Activated T-helper 2 cell treated with anti-CD3 and anti-CD28 coated beads, Interferon-gamma antibody, Interleukin-2, Interleukin-4, amounts not matched to agents 10 μg/mL and 5 μg/mL and 100 μg/mL, durations not matched to agents 14 hours and 24 hours and 36 hours (primary cell): ENCODE measurements around the gene CYP46A1. TPM values are rescaled to one million over a fixed set of nuclear protein-coding genes. Genes with fewer than 3 reads are reported as not detected.

Experiments
- DNase-seq: peaks from one replicate; pipeline ENCODE4 v3.0.0; 2021; ENCODE audit warnings: low spot score
- H3K27ac Mint-ChIP-seq: one replicate; pipeline ENCODE4 v1.8.0; 2021; ENCODE audit warnings: mixed read lengths
- H3K27me3 Mint-ChIP-seq: one replicate; pipeline ENCODE4 v1.8.0; 2021; ENCODE audit warnings: low read depth, mixed read lengths
- H3K36me3 Mint-ChIP-seq: one replicate; pipeline ENCODE4 v1.8.0; 2021; ENCODE audit warnings: low read depth, mixed read lengths
- H3K4me1 Mint-ChIP-seq: one replicate; pipeline ENCODE4 v1.8.0; 2021; ENCODE audit warnings: low read depth, mixed read lengths
- H3K4me3 Mint-ChIP-seq: one replicate; pipeline ENCODE4 v1.8.0; 2021; ENCODE audit warnings: low read depth, mild to moderate bottlenecking, moderate library complexity, mixed read lengths
- H3K9me3 Mint-ChIP-seq: one replicate; pipeline ENCODE4 v1.8.0; 2021; ENCODE audit warnings: mixed read lengths
- intact Hi-C: fragments of 100-400 bp; cut with micrococcal nuclease; formaldehyde crosslinking; loops from one replicate; pipeline ENCODE4 v1.15.1; 2023
- total RNA-seq: library from RNA; stranded (reverse); gene quantifications from 2 replicates; pipeline ENCODE4 v1.2.3, GENCODE V29; 2022

Gene CYP46A1
- total RNA-seq, 1 donor from 2014 or later = not detected

DNA sequence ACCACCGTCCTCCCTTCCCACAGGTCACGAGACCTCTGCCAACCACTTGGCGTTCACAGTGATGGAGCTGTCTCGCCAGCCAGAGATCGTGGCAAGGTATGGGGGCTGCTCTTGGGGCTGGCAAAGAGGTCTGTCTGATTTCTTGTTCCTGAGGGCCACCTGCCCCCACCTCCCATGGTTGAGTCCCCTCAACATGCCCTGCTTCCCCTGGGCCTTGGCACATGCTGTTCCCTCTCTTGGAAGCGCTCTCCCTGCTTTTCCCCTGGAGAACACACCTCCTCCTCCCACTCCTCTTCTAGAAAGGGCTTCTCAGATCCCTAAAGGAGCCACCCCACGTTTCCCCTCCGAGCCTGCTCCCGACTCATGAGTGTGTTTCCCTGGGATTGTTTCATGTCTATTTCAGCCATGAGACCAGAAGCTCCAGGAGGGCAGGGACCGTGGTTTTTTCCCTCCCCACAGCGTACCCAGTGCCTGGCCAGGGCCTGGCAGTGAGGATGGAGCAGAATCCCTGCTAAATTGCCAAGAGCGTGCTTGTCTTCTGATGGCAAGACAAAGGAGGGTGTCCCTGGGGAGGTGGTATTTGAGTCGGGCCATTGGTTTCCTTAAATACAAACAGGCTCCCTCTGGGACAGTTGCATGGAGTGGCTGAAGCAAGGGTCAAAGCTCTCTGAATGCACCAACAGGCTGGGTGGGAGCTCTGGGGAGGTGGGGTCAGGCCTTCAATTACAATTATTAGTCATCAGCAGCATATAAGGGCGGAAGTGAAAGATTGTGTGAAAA lies 34.1 kb downstream of the CYP46A1 start:
- intact Hi-C loops = no loop called here
- Mint-ChIP-seq H3K36me3 (no peaks in the 10 kb centered on the region), H3K4me1 (no peaks in the 10 kb centered on the region), H3K4me3 (no peak overlapping the region), H3K9me3 (no peaks in the 10 kb centered on the region), H3K27me3 (peaks cover 4% of the 10 kb centered on the region), H3K27ac (no peak overlapping the region)
- DNase-seq = no peak

DNA sequence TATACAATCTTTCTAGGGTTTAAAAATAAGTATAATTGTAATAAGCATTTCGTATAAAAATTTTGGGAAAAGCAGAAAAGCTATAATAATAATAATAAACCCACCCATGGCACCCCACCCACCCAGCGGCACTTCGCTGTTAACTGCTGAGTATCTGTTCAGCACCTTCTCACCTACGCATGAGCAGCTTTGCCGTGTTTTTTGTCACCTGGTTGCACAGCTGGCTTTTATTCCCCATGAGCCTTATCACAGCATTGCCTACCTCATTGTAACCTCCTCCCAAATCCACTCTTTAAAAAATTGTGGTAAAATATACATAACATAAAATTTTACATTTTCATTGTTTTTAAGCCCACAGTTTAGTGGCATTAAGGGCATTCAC lies 34.7 kb downstream of the CYP46A1 start:
- H3K27ac Mint-ChIP-seq = no peak overlapping the region
- intact Hi-C loops = no loop called here
- no peak overlapping the region for H3K4me3 Mint-ChIP-seq
- H3K4me1 Mint-ChIP-seq = no peaks in the 10 kb centered on the region
- no peaks in the 10 kb centered on the region for H3K9me3 Mint-ChIP-seq
- H3K27me3 Mint-ChIP-seq = peaks cover 3% of the 10 kb centered on the region
- no peak for DNase-seq
- H3K36me3 Mint-ChIP-seq = no peaks in the 10 kb centered on the region

DNA sequence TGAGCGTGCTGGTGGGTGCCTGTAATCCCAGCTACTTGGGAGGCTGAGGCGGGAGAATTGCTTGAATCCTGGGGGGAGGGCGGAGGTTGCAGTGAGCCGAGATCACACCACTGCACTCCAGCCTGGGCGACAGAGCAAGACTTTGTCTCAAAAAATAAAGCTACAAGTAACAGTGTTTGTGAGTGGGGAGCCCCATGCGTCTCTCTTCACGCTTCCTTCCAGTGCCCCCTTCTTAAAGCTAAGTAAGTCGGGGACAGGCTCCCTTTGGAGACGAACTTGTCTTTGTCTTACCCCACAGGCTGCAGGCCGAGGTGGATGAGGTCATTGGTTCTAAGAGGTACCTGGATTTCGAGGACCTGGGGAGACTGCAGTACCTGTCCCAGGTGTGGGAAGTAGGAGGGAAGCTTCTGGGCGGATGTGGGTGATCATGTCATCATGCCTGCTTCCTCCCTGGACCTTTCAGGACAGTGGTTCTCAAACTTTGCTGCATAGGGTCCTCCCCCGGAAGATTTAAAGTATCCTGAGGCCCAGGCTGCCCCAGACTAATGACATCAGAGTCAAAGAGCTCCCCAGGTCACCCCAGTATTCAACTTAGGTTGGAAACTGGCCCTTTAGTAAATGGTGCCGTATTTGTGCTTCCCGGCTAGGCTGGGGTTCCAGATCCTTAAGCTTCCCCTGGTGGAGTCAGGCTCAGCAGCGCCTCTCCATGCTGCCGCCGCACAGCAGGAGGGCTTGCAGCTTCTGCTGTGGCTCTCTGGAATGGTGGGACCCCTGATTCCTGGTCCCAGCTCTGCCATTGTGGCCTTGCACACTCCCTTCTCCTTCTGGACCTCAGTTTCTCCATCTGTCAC lies 37.1 kb downstream of the CYP46A1 start:
- no peaks in the 10 kb centered on the region for H3K9me3 Mint-ChIP-seq
- peaks cover 7% of the 10 kb centered on the region for H3K27me3 Mint-ChIP-seq
- H3K4me3 Mint-ChIP-seq = no peak overlapping the region
- no peaks in the 10 kb centered on the region for H3K4me1 Mint-ChIP-seq
- H3K36me3 Mint-ChIP-seq = no peaks in the 10 kb centered on the region
- DNase-seq = no peak
- intact Hi-C loops = no loop called here
- no peak overlapping the region for H3K27ac Mint-ChIP-seq

DNA sequence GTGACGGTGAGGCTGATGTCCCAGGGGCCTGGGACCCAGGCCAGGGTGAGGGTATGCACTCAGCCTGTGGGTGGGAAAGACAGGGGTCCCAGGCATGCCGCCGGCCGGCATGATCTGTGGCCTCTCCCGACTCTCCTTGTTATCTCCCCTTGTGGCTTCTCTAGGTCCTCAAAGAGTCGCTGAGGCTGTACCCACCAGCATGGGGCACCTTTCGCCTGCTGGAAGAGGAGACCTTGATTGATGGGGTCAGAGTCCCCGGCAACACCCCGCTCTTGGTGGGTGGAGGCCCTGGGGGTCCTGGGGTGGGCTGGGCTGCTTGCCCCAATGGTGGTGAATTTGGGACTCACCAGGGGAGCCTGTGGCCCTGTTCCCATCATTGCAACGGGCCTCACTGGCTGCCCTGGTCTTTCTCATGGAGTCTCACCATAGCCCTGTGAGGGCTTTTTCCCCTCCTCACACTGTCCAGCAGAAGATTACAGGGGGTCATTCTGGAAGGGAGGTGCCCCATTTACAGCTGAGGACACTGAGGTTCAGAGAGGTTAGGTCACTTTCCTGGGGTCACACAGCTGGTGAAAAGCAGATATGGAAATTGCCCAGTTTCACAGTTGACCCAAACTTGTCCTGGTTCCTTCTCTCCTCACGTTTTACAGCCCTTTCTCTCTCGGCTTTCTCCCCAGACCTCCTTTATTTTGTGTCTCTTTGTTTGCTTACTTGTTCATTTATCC lies 37.9 kb downstream of the CYP46A1 start:
- Mint-ChIP-seq H3K4me1 (no peaks in the 10 kb centered on the region), H3K27ac (no peak overlapping the region), H3K36me3 (no peaks in the 10 kb centered on the region), H3K4me3 (no peak overlapping the region), H3K27me3 (peaks cover 8% of the 10 kb centered on the region), H3K9me3 (no peaks in the 10 kb centered on the region)
- DNase-seq = no peak
- intact Hi-C loops = no loop called here

DNA sequence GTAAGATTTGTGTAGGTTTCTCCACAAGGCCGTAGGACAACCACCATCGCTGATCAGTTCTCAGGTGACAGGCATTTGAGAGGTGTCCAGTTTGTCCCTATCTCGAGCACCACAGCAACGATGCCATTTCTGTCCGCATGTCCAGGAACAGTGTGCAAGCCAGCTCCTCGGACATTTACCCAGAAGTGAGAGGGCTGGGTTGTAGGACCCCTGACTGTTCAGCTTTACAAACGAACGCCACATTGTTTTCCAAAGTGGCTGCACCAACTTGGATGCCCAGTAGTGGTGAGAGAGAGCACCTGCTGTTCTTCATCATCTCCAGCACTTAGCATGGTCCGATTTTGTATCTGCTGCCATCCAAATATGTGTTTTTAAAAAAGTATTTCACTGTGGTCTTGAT lies 38.6 kb downstream of the CYP46A1 start:
- Mint-ChIP-seq H3K27me3 (peaks cover 8% of the 10 kb centered on the region), H3K27ac (no peak overlapping the region), H3K4me1 (no peaks in the 10 kb centered on the region), H3K9me3 (no peaks in the 10 kb centered on the region), H3K36me3 (no peaks in the 10 kb centered on the region), H3K4me3 (no peak overlapping the region)
- intact Hi-C loops = no loop called here
- no peak for DNase-seq

DNA sequence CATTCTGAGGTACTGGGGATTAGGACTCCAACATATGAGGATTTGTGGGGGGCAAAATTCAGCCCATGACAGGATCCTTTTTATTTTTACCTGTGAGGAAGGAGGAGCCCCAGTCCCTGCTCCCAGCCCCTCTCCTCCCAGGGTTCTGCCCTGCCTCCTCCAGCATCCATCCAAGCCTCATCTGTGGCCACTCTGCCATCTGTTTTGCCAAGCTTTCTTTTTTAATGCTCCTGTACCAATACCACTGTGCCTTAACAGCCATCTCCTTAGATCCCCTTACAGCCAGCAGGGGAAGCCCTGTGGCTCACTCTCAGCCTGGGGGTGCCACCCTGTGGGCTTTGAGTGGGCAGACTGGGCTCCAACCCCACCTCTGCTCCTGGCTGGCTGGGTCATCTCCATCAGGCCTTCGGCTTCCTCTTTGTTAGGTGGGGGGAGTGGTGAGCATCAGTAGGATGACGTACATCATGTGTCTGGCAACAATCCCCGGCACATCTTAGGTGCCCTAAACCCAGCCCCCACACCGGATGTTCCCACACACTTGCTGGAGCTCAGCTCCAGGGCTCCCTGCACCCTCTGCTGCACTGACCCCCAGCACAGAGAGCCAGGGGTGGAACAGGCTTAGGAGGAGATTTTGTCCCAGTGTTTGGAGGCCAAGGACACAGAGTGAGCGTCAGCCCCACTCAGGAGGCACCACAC lies 40.2 kb downstream of the CYP46A1 start:
- Mint-ChIP-seq H3K9me3 (no peaks in the 10 kb centered on the region), H3K27me3 (peaks cover 10% of the 10 kb centered on the region), H3K27ac (no peak overlapping the region), H3K4me3 (no peak overlapping the region), H3K36me3 (no peaks in the 10 kb centered on the region), H3K4me1 (no peaks in the 10 kb centered on the region)
- intact Hi-C loops = no loop called here
- no peak for DNase-seq

DNA sequence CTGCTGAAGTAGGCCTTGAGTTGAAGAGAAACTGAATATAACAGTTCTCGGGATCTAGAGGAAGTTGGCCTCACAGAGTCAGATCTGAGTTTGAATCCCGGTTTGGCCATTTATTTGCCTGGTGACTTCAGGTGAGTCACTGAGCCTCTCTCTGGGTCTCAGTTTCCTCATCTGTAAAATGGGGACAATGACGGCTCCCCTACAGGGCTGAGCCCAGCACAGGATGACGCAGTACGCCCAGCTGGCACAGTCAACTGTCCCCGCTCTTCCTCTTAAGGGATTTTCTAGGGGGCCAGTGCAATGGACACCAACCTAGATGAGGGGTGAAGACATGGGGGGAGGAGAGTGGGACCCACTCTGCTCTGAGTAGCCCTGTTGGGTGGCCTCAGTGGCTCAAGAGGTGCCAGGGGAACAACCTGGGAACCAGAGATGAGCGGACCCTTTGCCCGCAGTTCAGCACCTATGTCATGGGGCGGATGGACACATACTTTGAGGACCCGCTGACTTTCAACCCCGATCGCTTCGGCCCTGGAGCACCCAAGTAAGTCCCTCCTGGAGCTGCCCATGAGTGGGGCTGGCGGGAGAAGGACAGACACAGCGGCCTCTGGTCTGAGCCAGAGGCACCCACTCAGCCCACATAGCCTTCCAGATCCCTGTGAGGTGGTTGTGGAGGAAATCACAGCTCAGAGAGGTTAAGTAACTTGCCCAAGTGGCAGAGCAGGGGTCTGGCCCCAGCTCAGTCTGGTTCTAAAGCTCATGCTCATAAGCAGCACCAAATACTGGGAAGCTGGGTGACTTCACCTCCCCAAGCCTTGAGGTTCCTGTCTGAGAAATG lies 41.1 kb downstream of the CYP46A1 start:
- H3K27me3 Mint-ChIP-seq = peaks cover 10% of the 10 kb centered on the region
- no peak overlapping the region for H3K4me3 Mint-ChIP-seq
- DNase-seq = no peak
- H3K9me3 Mint-ChIP-seq = no peaks in the 10 kb centered on the region
- H3K36me3 Mint-ChIP-seq = no peaks in the 10 kb centered on the region
- intact Hi-C loops = no loop called here
- no peaks in the 10 kb centered on the region for H3K4me1 Mint-ChIP-seq
- no peak overlapping the region for H3K27ac Mint-ChIP-seq

DNA sequence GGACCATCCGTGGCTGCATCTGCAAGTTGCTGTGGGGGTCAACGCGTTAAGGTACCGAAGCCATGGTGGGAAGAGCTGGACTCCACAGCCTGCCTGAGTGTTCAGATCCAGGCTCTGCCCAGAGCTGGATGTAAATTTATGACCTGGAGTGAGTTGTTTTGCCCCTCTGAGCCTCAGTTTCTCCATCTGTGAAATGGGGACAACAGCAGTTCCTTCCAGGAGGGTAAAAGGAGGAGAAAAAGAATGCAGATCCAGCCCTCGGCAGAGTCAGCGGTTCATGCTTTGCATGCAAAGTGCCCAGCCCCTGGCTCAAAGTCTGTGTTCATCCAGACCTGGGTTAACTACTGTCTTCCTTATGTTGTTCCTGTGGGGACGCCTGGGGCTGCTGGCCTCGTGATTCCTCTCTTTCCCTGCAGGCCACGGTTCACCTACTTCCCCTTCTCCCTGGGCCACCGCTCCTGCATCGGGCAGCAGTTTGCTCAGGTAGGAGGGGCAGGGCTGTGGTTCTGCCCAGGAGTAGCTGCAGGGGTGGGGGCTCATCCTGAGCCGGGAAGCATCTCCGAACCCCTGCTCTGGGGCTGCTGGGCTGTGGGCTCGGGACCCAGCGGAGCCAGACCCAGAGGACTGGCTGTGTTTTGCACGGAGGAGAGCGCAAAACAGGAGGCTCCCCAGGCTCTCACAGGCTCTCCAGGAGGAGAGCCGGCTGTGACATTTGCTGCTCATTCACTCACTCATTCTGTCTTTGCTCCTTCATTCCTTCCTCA lies 41.9 kb downstream of the CYP46A1 start:
- H3K27ac Mint-ChIP-seq = no peak overlapping the region
- H3K4me3 Mint-ChIP-seq = no peak overlapping the region
- DNase-seq = no peak

DNA sequence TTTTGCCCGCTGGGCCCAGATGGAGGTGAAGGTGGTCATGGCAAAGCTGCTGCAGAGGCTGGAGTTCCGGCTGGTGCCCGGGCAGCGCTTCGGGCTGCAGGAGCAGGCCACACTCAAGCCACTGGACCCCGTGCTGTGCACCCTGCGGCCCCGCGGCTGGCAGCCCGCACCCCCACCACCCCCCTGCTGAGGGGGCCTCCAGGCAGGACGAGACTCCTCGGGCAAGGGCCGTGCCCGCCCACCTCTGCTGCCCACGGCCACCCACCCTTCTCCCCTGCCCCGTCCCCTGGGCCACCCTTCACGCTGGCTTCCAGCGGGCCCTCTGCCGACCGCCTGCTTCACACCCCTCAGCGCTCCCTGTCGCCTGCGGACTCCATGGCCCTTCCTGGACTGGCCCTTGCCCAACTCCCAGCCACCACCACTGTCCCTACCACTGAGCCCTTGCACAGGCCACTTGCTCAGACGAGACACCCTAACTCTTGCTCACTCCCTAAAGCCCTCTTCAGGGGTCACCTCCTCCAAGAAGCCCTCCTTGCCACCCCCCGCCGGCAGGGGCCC lies 42.5 kb downstream of the CYP46A1 start:
- intact Hi-C loops = no loop called here
- DNase-seq = no peak
- no peak overlapping the region for H3K4me3 Mint-ChIP-seq
- no peaks in the 10 kb centered on the region for H3K4me1 Mint-ChIP-seq
- H3K36me3 Mint-ChIP-seq = no peaks in the 10 kb centered on the region
- no peak overlapping the region for H3K27ac Mint-ChIP-seq
- no peaks in the 10 kb centered on the region for H3K9me3 Mint-ChIP-seq
- peaks cover 12% of the 10 kb centered on the region for H3K27me3 Mint-ChIP-seq

More for the DNA sequence above, 41.9 kb downstream of the CYP46A1 start:
- no peaks in the 10 kb centered on the region for H3K9me3 Mint-ChIP-seq
- peaks cover 12% of the 10 kb centered on the region for H3K27me3 Mint-ChIP-seq
- intact Hi-C loops = no loop called here
- H3K4me1 Mint-ChIP-seq = no peaks in the 10 kb centered on the region
- no peaks in the 10 kb centered on the region for H3K36me3 Mint-ChIP-seq

DNA sequence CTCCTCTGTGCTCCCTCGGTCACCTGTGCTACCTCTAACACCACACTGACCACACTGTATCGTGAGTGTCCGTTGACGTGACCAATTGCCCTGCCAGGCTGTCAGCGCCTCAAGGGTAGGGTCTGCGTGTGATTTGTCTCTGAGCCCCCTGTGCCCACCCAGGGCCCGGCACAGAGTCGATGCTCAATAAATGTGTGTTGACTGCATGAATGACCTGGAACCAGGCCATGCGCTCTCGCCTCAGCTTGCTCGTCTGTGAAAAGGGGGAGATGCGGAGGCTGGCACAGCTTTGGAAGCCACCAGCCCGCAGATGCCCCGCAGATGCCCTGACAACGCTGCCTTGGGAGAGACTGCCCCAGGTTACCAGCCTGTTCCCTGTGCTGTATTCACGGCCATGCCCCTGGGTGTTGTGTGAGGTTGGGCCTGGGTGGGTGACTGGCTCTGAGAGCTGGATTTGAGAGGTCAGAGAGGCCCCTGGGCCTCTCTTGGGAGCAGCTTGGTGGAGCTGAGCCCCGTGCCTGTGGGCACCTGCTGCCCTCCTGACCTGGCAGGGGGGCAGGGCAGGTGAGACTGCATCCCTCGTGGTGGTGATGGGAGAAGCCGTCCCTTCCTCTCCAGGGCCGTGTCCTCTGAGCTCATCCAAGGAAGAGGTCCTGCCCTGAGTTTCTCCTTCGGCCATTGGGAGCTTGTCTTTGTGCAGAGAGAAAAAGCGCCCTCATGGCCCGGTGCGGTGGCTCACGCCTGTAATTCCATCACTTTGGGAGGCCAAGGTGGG lies 43.2 kb downstream of the CYP46A1 start:
- H3K4me1 Mint-ChIP-seq = no peaks in the 10 kb centered on the region
- H3K27ac Mint-ChIP-seq = no peak overlapping the region
- no peak for DNase-seq
- no peak overlapping the region for H3K4me3 Mint-ChIP-seq
- H3K9me3 Mint-ChIP-seq = no peaks in the 10 kb centered on the region
- H3K27me3 Mint-ChIP-seq = peaks cover 12% of the 10 kb centered on the region
- intact Hi-C loops = no loop called here
- H3K36me3 Mint-ChIP-seq = no peaks in the 10 kb centered on the region
